ENCODE results near the gene CDK17.
"Not testable (repeated sequence)": the region's sequence is repeated elsewhere in the genome, so short reads cannot be mapped to it uniquely, and the experiment has no call there.

The CDK17 gene

DNA sequence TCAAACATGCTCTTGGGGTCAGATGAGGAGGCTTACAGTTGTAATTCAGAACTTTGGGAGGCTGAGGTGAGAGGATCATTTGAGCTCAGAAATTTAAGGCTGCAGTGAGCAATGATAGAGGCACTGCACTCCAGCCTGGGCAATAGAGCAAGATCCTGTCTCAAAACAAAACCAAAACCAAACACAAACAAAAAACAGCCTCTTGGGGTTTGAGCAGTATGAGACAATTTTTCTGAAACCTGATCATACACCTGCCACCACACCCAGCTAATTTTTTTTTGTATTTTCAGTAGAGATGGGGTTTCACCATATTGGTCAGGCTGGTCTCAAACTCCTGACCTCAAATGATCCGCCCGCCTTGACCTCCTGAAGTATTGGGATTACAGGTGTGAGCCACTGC lies 17.4 kb upstream of the CDK17 start:
- H4K12ac ChIP-seq (ENCODE audit: low read depth, low read length); H3K9me3 ChIP-seq (ENCODE audit: insufficient read depth, low read depth, low read length); DNase-seq; H4K91ac ChIP-seq (ENCODE audit: low read depth, low read length); H3K79me2 ChIP-seq (ENCODE audit: control insufficient read depth, insufficient read depth, low read length, poor library complexity); H3K9ac ChIP-seq (ENCODE audit: low read length); H3K4ac ChIP-seq (ENCODE audit: low read depth, low read length); H2BK120ac ChIP-seq (ENCODE audit: insufficient read depth, low read length, poor library complexity); H2BK12ac ChIP-seq (ENCODE audit: low read length); H2BK5ac ChIP-seq (ENCODE audit: low read depth, low read length, poor library complexity); H3K27ac ChIP-seq (ENCODE audit: low read depth, low read length); H2AFZ ChIP-seq (ENCODE audit: insufficient read depth, low read length, poor library complexity); H3K23ac ChIP-seq (ENCODE audit: low read length); H3K79me1 ChIP-seq (ENCODE audit: low read length); H3K14ac ChIP-seq (ENCODE audit: low read length); H3K27me3 ChIP-seq (ENCODE audit: insufficient read depth, low read length); H3K4me3 ChIP-seq (ENCODE audit: low read depth, low read length); H4K8ac ChIP-seq (ENCODE audit: low read depth, low read length); H3K4me1 ChIP-seq (ENCODE audit: control insufficient read depth in 1 of 2, insufficient read depth in 2 of 2, low read length in 2 of 2); H2AK5ac ChIP-seq (ENCODE audit: low read length); H3K36me3 ChIP-seq (ENCODE audit: control insufficient read depth in 1 of 2, insufficient read depth in 2 of 2, low read length in 2 of 2); H3K4me2 ChIP-seq (ENCODE audit: low read length); H3K18ac ChIP-seq (ENCODE audit: low read length): not testable (repeated sequence)
- no CpG with 5 or more reads among the region's 2 CpGs for WGBS (ENCODE audit: extremely low coverage, insufficient coverage, insufficient read length)

DNA sequence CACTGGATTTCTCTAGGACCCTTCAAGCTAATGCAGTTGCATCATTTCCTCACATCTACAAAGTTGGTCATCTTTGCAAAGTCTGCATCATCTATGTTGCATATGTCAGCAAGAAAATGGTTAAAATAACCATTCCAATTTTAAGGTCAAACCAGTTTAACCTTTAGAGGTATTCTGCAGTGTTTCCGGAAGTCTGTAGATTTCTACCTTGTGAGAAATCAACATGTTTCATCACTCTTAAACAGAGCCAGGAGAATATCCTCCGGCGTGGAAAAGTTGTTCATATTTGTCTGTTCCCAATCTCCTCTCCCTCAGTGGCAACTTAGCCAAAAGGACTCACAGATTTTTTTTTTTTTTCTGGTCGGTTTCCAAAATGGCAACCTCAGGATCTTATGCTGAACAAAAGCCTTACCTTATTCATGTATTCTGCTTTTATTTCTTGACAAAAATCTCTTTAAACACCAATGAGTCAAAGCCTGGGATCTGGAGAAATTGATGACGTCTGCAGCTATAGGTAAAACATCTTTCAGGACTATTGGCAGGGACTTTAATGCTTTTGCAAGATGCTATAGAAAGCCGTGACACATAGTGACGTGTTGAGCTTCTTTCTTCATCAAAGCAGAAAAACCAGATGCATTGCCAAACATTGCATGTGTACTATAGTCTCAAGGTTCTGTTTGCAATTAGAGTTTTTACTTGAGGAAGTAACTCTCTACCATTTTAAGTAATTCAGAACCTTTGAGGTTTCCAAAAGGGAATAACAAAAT lies 16.0 kb upstream of the CDK17 start:
- Histone ChIP-seq H2BK120ac (ENCODE audit: insufficient read depth, low read length, poor library complexity) (no peak overlapping the region), H2BK5ac (ENCODE audit: low read depth, low read length, poor library complexity) (no peak overlapping the region), H3K4me1 (ENCODE audit: control insufficient read depth in 1 of 2, insufficient read depth in 2 of 2, low read length in 2 of 2) (peaks cover 0 to 2% of the 10 kb centered on the region in 2 experiments), H3K18ac (ENCODE audit: low read length) (no peak overlapping the region), H3K79me2 (ENCODE audit: control insufficient read depth, insufficient read depth, low read length, poor library complexity) (no peaks in the 10 kb centered on the region), H4K8ac (ENCODE audit: low read depth, low read length) (no peak overlapping the region), H3K14ac (ENCODE audit: low read length) (no peak overlapping the region), H3K36me3 (ENCODE audit: control insufficient read depth in 1 of 2, insufficient read depth in 2 of 2, low read length in 2 of 2) (no peaks in the 10 kb centered on the region), H3K27me3 (ENCODE audit: insufficient read depth, low read length) (no peaks in the 10 kb centered on the region), H2AK5ac (ENCODE audit: low read length) (no peak overlapping the region), H3K4ac (ENCODE audit: low read depth, low read length) (no peak overlapping the region), H4K12ac (ENCODE audit: low read depth, low read length) (no peak overlapping the region), H3K4me2 (ENCODE audit: low read length) (peak overlapping the region; percentile 35), H2BK12ac (ENCODE audit: low read length) (no peak overlapping the region), H2AFZ (ENCODE audit: insufficient read depth, low read length, poor library complexity) (no peak overlapping the region), H3K4me3 (ENCODE audit: low read depth, low read length) (no peak overlapping the region), H3K23ac (ENCODE audit: low read length) (no peak overlapping the region), H3K79me1 (ENCODE audit: low read length) (peaks cover 1% of the 10 kb centered on the region), H4K91ac (ENCODE audit: low read depth, low read length) (no peak overlapping the region), H3K27ac (ENCODE audit: low read depth, low read length) (peak overlapping the region; percentile 22), H3K9me3 (ENCODE audit: insufficient read depth, low read depth, low read length) (no peaks in the 10 kb centered on the region), H3K9ac (ENCODE audit: low read length) (no peak overlapping the region)
- no CpG with 5 or more reads among the region's 7 CpGs for WGBS (ENCODE audit: extremely low coverage, insufficient coverage, insufficient read length)
- peak; percentile 83 to 96 for DNase-seq

DNA sequence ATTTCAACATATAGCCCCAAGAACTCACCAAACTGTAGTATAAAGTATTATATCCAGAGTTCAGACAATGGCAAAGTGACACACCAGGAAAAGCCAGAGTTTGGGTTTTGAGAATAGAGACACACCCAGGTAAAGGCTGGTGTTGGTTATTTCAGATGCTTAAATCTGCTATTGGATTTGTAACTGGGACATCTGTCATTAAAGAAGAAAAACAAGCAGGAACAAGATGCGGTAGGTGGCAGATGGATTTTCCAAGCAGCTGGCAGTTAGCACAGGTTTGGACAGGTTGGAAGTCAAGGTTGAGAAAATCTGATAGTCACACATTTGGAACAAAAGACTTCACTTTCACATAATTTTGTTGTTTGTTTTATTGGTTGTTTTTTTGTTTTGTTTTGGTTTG lies 14.4 kb upstream of the CDK17 start:
- H3K27me3 ChIP-seq (ENCODE audit: insufficient read depth, low read length), result no peaks in the 10 kb centered on the region
- H3K79me1 ChIP-seq (ENCODE audit: low read length), result no peaks in the 10 kb centered on the region
- H2BK12ac ChIP-seq (ENCODE audit: low read length), result no peak overlapping the region
- no peak overlapping the region for H4K8ac ChIP-seq (ENCODE audit: low read depth, low read length)
- DNase-seq, result no peak
- no peak overlapping the region for H3K9ac ChIP-seq (ENCODE audit: low read length)
- no peak overlapping the region for H2BK120ac ChIP-seq (ENCODE audit: insufficient read depth, low read length, poor library complexity)
- no peak overlapping the region for H3K27ac ChIP-seq (ENCODE audit: low read depth, low read length)
- WGBS (ENCODE audit: extremely low coverage, insufficient coverage, insufficient read length), result no CpG with 5 or more reads among the region's 1 CpG
- no peak overlapping the region for H2AK5ac ChIP-seq (ENCODE audit: low read length)
- H2AFZ ChIP-seq (ENCODE audit: insufficient read depth, low read length, poor library complexity), result no peak overlapping the region
- no peak overlapping the region for H3K23ac ChIP-seq (ENCODE audit: low read length)
- H3K36me3 ChIP-seq (ENCODE audit: control insufficient read depth in 1 of 2, insufficient read depth in 2 of 2, low read length in 2 of 2), result no peaks in the 10 kb centered on the region
- H3K4ac ChIP-seq (ENCODE audit: low read depth, low read length), result no peak overlapping the region
- H3K4me2 ChIP-seq (ENCODE audit: low read length), result no peak overlapping the region
- no peak overlapping the region for H4K91ac ChIP-seq (ENCODE audit: low read depth, low read length)
- no peak overlapping the region for H2BK5ac ChIP-seq (ENCODE audit: low read depth, low read length, poor library complexity)
- H4K12ac ChIP-seq (ENCODE audit: low read depth, low read length), result no peak overlapping the region
- no peak overlapping the region for H3K18ac ChIP-seq (ENCODE audit: low read length)
- no peaks in the 10 kb centered on the region for H3K9me3 ChIP-seq (ENCODE audit: insufficient read depth, low read depth, low read length)
- H3K14ac ChIP-seq (ENCODE audit: low read length), result no peak overlapping the region
- no peaks in the 10 kb centered on the region for H3K79me2 ChIP-seq (ENCODE audit: control insufficient read depth, insufficient read depth, low read length, poor library complexity)
- H3K4me1 ChIP-seq (ENCODE audit: control insufficient read depth in 1 of 2, insufficient read depth in 2 of 2, low read length in 2 of 2), result peaks cover 0 to 2% of the 10 kb centered on the region in 2 experiments
- no peak overlapping the region for H3K4me3 ChIP-seq (ENCODE audit: low read depth, low read length)

DNA sequence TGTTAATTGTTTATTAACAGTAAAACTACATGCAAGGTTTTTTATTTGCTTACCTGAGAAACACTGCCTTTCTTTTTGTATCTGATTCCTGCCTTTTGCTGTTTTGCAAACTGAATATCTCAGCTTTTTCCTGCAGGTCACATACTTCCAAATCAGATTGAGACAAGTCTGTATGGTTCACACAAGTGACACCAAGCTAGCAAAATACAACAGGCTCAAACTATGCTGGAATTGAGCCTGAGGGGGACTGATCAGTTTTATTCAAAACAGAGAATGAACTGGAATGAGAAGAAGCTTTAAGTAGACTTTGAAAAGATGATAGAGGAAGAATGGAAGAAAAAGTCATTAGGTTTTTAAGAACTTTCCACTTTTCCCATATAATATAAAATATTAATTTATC lies 12.2 kb upstream of the CDK17 start:
- no peaks in the 10 kb centered on the region for H3K36me3 ChIP-seq (ENCODE audit: control insufficient read depth in 1 of 2, insufficient read depth in 2 of 2, low read length in 2 of 2)
- H3K27ac ChIP-seq (ENCODE audit: low read depth, low read length), result no peak overlapping the region
- H2BK5ac ChIP-seq (ENCODE audit: low read depth, low read length, poor library complexity), result no peak overlapping the region
- no peak overlapping the region for H3K4me3 ChIP-seq (ENCODE audit: low read depth, low read length)
- H3K79me2 ChIP-seq (ENCODE audit: control insufficient read depth, insufficient read depth, low read length, poor library complexity), result no peaks in the 10 kb centered on the region
- H3K4me1 ChIP-seq (ENCODE audit: control insufficient read depth in 1 of 2, insufficient read depth in 2 of 2, low read length in 2 of 2), result peaks cover 0 to 2% of the 10 kb centered on the region in 2 experiments
- H3K27me3 ChIP-seq (ENCODE audit: insufficient read depth, low read length), result no peaks in the 10 kb centered on the region
- H3K14ac ChIP-seq (ENCODE audit: low read length), result no peak overlapping the region
- H4K12ac ChIP-seq (ENCODE audit: low read depth, low read length), result no peak overlapping the region
- no peak overlapping the region for H3K9ac ChIP-seq (ENCODE audit: low read length)
- peaks cover 1% of the 10 kb centered on the region for H3K9me3 ChIP-seq (ENCODE audit: insufficient read depth, low read depth, low read length)
- DNase-seq, result peak; percentile 74 to 92
- H2BK12ac ChIP-seq (ENCODE audit: low read length), result no peak overlapping the region
- no peak overlapping the region for H2BK120ac ChIP-seq (ENCODE audit: insufficient read depth, low read length, poor library complexity)
- no peaks in the 10 kb centered on the region for H3K79me1 ChIP-seq (ENCODE audit: low read length)
- H2AFZ ChIP-seq (ENCODE audit: insufficient read depth, low read length, poor library complexity), result no peak overlapping the region
- H2AK5ac ChIP-seq (ENCODE audit: low read length), result no peak overlapping the region
- no peak overlapping the region for H3K4me2 ChIP-seq (ENCODE audit: low read length)
- no peak overlapping the region for H4K91ac ChIP-seq (ENCODE audit: low read depth, low read length)
- no peak overlapping the region for H3K18ac ChIP-seq (ENCODE audit: low read length)
- H3K4ac ChIP-seq (ENCODE audit: low read depth, low read length), result no peak overlapping the region
- no peak overlapping the region for H4K8ac ChIP-seq (ENCODE audit: low read depth, low read length)
- H3K23ac ChIP-seq (ENCODE audit: low read length), result no peak overlapping the region

Measured in trophoblast cell (in vitro differentiated cells and primary cell).